Common myeloid progenitor, CD34-positive (primary cell): Measurements from ENCODE around the gene MLLT1.
A peak's percentile ranks its signal among the peaks of the same experiment; 100 is the strongest.

Experiments used
- CTCF ChIA-PET: fragments of 350-600 bp; sonication (Branson Sonifier 250); formaldehyde crosslinking; loops from one replicate; lab custom pipeline; 2021; ENCODE audit warnings: antibody characterized with exemption; lab: Charles Lee
- POLR2A ChIA-PET: fragments of 350-600 bp; sonication (Branson Sonifier 250); formaldehyde crosslinking; loops from one replicate; lab custom pipeline; 2021; ENCODE audit warnings: antibody characterized with exemption; lab: Charles Lee
- DNase-seq, 3 donors: peaks; one replicate each; pipeline versions ENCODE4 v3.0.0 to v3.0.0-alpha.2; 2013
- H3K27ac ChIP-seq, 2 experiments: 1 replicate in 1 of 2; 2 replicates in 1 of 2; pipeline ENCODE4 v1.7.0; 2013; ENCODE audit warnings: inconsistent platforms in 2 of 2, low read length in 2 of 2, mild to moderate bottlenecking in 2 of 2, low read depth in 1 of 2, moderate library complexity in 1 of 2; ENCODE audit not compliant: severe bottlenecking in 2 of 2, insufficient read depth in 1 of 2, poor library complexity in 1 of 2
- H3K27me3 ChIP-seq, 5 experiments: replicated peaks in 2 of 5; 1 replicate in 3 of 5; 2 replicates in 2 of 5; pipeline versions ENCODE4 v1.6.1 to v1.7.0; 2013; ENCODE audit warnings: low read length in 4 of 5, mild to moderate bottlenecking in 2 of 5, moderate library complexity in 2 of 5, inconsistent platforms in 1 of 5; ENCODE audit not compliant: insufficient read depth in 5 of 5, control insufficient read depth in 4 of 5
- H3K36me3 ChIP-seq, 4 experiments: 1 replicate in 2 of 4; 2 replicates in 2 of 4; pipeline versions ENCODE4 v1.6.1 to v1.7.0; 2013; ENCODE audit warnings: low read length in 3 of 4, control low read depth in 1 of 4, mild to moderate bottlenecking in 1 of 4; ENCODE audit not compliant: control insufficient read depth in 4 of 4, insufficient read depth in 4 of 4
- H3K4me1 ChIP-seq, 4 experiments: 1 replicate in 3 of 4; 2 replicates in 1 of 4; pipeline versions ENCODE4 v1.6.1 to v1.7.1; 2013; ENCODE audit warnings: low read length in 3 of 4, mild to moderate bottlenecking in 3 of 4, control low read depth in 1 of 4, inconsistent platforms in 1 of 4, moderate library complexity in 1 of 4; ENCODE audit not compliant: control insufficient read depth in 4 of 4, insufficient read depth in 4 of 4; ENCODE audit errors: control extremely low read depth in 1 of 4
- H3K4me3 ChIP-seq, 7 experiments: 1 replicate in 4 of 7; 2 replicates in 3 of 7; pipeline versions ENCODE4 v1.5.1 to v1.7.0; 2013; ENCODE audit warnings: mild to moderate bottlenecking in 7 of 7, low read length in 6 of 7, moderate library complexity in 6 of 7, inconsistent platforms in 2 of 7, low read depth in 2 of 7, control low read depth in 1 of 7; ENCODE audit not compliant: insufficient read depth in 4 of 7, control insufficient read depth in 1 of 7; ENCODE audit errors: extremely low read depth in 1 of 7
- H3K9me3 ChIP-seq, 5 experiments: 1 replicate in 4 of 5; 2 replicates in 1 of 5; pipeline versions ENCODE4 v1.6.1 to v1.7.1; 2013; ENCODE audit warnings: low read length in 4 of 5, mild to moderate bottlenecking in 2 of 5, inconsistent platforms in 1 of 5, low read depth in 1 of 5, moderate library complexity in 1 of 5; ENCODE audit not compliant: control insufficient read depth in 4 of 5, insufficient read depth in 2 of 5; ENCODE audit errors: control extremely low read depth in 1 of 5
- whole genome bisulfite sequencing: methylation state at CpG from one replicate; pipeline ENCODE4 v1.1.5; 2013; ENCODE audit not compliant: insufficient coverage; 5-methylcytosine and 5-hydroxymethylcytosine counted together

Gene MLLT1

GRCh38 chr19:6216996-6217751 lies 62.6 kb downstream of the MLLT1 start:
- H3K27me3 ChIP-seq: no peaks in the 10 kb centered on the region
- no peaks in the 10 kb centered on the region for H3K9me3 ChIP-seq
- POLR2A ChIA-PET: no interaction called here
- H3K4me1 ChIP-seq: peaks cover 0 to 5% (median 0%) of the 10 kb centered on the region in 4 experiments
- WGBS: 97% methylated on average over 11 of the region's 21 CpGs
- no peak for DNase-seq
- CTCF ChIA-PET: interaction anchor here (0.6 to 3.5 kb wide), 19 partner anchors 9 to 557 kb away, joined by 3 to 32 read pairs (median 5); no protein-coding TSS in a partner anchor
- H3K27ac ChIP-seq: peak overlapping the region in 1 of 2 experiments; percentile 43
- H3K36me3 ChIP-seq: peaks cover 3 to 74% (median 35%) of the 10 kb centered on the region in 4 experiments
- H3K4me3 ChIP-seq: no peak overlapping the region

- no peak for DNase-seq
- peaks cover 0 to 67% (median 33%) of the 10 kb centered on the region in 4 experiments for H3K36me3 ChIP-seq
- H3K4me3 ChIP-seq: no peak overlapping the region
- no peak overlapping the region for H3K27ac ChIP-seq
- peaks cover 0 to 5% (median 0%) of the 10 kb centered on the region in 4 experiments for H3K4me1 ChIP-seq
- ChIA-PET CTCF (interaction anchor here (2.6 to 3.5 kb wide), 3 partner anchors 78 to 90 kb away, joined by 9 to 20 read pairs (median 13); no protein-coding TSS in a partner anchor), POLR2A (no interaction called here)
- H3K27me3 ChIP-seq: no peaks in the 10 kb centered on the region
- H3K9me3 ChIP-seq: no peaks in the 10 kb centered on the region
- WGBS: over 99% methylated on average over 25 of the region's 36 CpGs
Observed at GRCh38 chr19:6216236-6216995, 63.4 kb downstream of the MLLT1 start.

GRCh38 chr19:6215701-6216235 lies 64.0 kb downstream of the MLLT1 start:
- no peak for DNase-seq
- no peaks in the 10 kb centered on the region for H3K9me3 ChIP-seq
- WGBS: 97% methylated on average over 14 of the region's 15 CpGs
- no peaks in the 10 kb centered on the region for H3K27me3 ChIP-seq
- ChIA-PET CTCF (interaction anchor here (1.4 kb wide), 1 partner anchor 168 kb away, joined by 4 read pairs; no protein-coding TSS in a partner anchor), POLR2A (no interaction called here)
- no peak overlapping the region for H3K27ac ChIP-seq
- H3K36me3 ChIP-seq: peaks cover 0 to 63% (median 29%) of the 10 kb centered on the region in 4 experiments
- H3K4me3 ChIP-seq: no peak overlapping the region
- H3K4me1 ChIP-seq: peaks cover 0 to 5% (median 0%) of the 10 kb centered on the region in 4 experiments

GRCh38 chr19:6214881-6215541 lies 64.8 kb downstream of the MLLT1 start:
- CTCF ChIA-PET: interaction anchor here (0.6 to 1.4 kb wide), 3 partner anchors 110 to 799 kb away, joined by 3 to 5 read pairs (median 4); no protein-coding TSS in a partner anchor
- Histone ChIP-seq H3K9me3 (no peaks in the 10 kb centered on the region), H3K4me1 (peaks cover 0 to 5% (median 0%) of the 10 kb centered on the region in 4 experiments), H3K27me3 (no peaks in the 10 kb centered on the region), H3K27ac (no peak overlapping the region), H3K4me3 (no peak overlapping the region), H3K36me3 (peaks cover 0 to 57% (median 28%) of the 10 kb centered on the region in 4 experiments)
- 97% methylated on average over 41 of the region's 41 CpGs for WGBS
- POLR2A ChIA-PET: no interaction called here
- no peak for DNase-seq

- Histone ChIP-seq H3K36me3 (peaks cover 0 to 50% (median 24%) of the 10 kb centered on the region in 4 experiments), H3K4me1 (peaks cover 0 to 5% (median 0%) of the 10 kb centered on the region in 4 experiments), H3K9me3 (no peaks in the 10 kb centered on the region), H3K27ac (no peak overlapping the region), H3K27me3 (no peaks in the 10 kb centered on the region), H3K4me3 (no peak overlapping the region)
- WGBS: 96% methylated on average over 16 of the region's 32 CpGs
- ChIA-PET POLR2A (no interaction called here), CTCF (interaction anchor here (0.5 to 1.4 kb wide), 3 partner anchors 48 to 166 kb away, joined by 3 to 5 read pairs (median 4); no protein-coding TSS in a partner anchor)
- DNase-seq: no peak
Observed at GRCh38 chr19:6213696-6214641, 65.8 kb downstream of the MLLT1 start.

- Histone ChIP-seq H3K36me3 (peaks cover 0 to 44% (median 24%) of the 10 kb centered on the region in 4 experiments), H3K27ac (no peak overlapping the region), H3K4me1 (no peaks in the 10 kb centered on the region), H3K9me3 (no peaks in the 10 kb centered on the region), H3K27me3 (no peaks in the 10 kb centered on the region), H3K4me3 (no peak overlapping the region)
- DNase-seq: no peak
- CTCF ChIA-PET: interaction anchor here (1.5 kb wide), 1 partner anchor 165 kb away, joined by 4 read pairs; no protein-coding TSS in a partner anchor
- POLR2A ChIA-PET: no interaction called here
- WGBS: 92% methylated on average over 9 of the region's 12 CpGs
Observed at GRCh38 chr19:6213266-6213595, 66.5 kb downstream of the MLLT1 start.
